WTC11 (cell line): ENCODE measurements around the gene SDHAF3. TPM values are rescaled to one million over a fixed set of nuclear protein-coding genes. Genes with fewer than 3 reads are reported as not detected.

Source experiments
- ATAC-seq: fragments of 200-7000 bp; cut with Tn5 transposase; 2 replicates; pipeline ENCODE4 v1.10.0; 2021; ENCODE audit warnings: mild to moderate bottlenecking, moderate library complexity
- CTCF ChIA-PET: fragments of 300-600 bp; sonication (Branson Sonifier 250); formaldehyde crosslinking; loops from one replicate; lab custom pipeline; 2021; ENCODE audit warnings: antibody characterized with exemption; lab: Charles Lee
- POLR2A ChIA-PET: fragments of 350-600 bp; sonication (Branson Sonifier 250); formaldehyde crosslinking; loops from one replicate; lab custom pipeline; 2021; ENCODE audit warnings: antibody characterized with exemption; lab: Charles Lee
- DNase-seq: peaks from one replicate; pipeline ENCODE4 v3.0.0; 2021; ENCODE audit warnings: low spot score
- H3K27ac Mint-ChIP-seq: 2 replicates; pipeline ENCODE4 v1.8.0; 2021; ENCODE audit warnings: mixed read lengths
- H3K27me3 Mint-ChIP-seq: 2 replicates; pipeline ENCODE4 v1.8.0; 2021; ENCODE audit warnings: low read depth, mild to moderate bottlenecking, moderate library complexity, mixed read lengths
- H3K36me3 Mint-ChIP-seq: 2 replicates; pipeline ENCODE4 v1.8.0; 2021; ENCODE audit warnings: mixed read lengths
- H3K4me1 Mint-ChIP-seq: 2 replicates; pipeline ENCODE4 v1.8.0; 2022; ENCODE audit warnings: mixed read lengths
- H3K4me3 Mint-ChIP-seq: 2 replicates; pipeline ENCODE4 v1.8.0; 2021; ENCODE audit warnings: mild to moderate bottlenecking, moderate library complexity, mixed read lengths
- H3K9me3 Mint-ChIP-seq: 2 replicates; pipeline ENCODE4 v1.8.0; 2021; ENCODE audit warnings: mixed read lengths
- CREB1 ChIP-seq: sonication (generic); formaldehyde crosslinking; IDR thresholded peaks from 2 replicates; pipeline ENCODE4 v1.8.0; 2023; ENCODE audit warnings: mild to moderate bottlenecking, missing genetic modification reagents
- MYBL2 ChIP-seq: sonication (generic); formaldehyde crosslinking; IDR thresholded peaks from 2 replicates; pipeline ENCODE4 v1.8.1; 2023; ENCODE audit warnings: mild to moderate bottlenecking, moderate library complexity, missing genetic modification reagents
- NR3C1 ChIP-seq: sonication (generic); formaldehyde crosslinking; conservative IDR thresholded peaks from 2 replicates; pipeline ENCODE4 v1.8.1; 2023; ENCODE audit warnings: low read depth, mild to moderate bottlenecking, missing genetic modification reagents
- SMAD4 ChIP-seq: sonication (generic); formaldehyde crosslinking; IDR thresholded peaks from 2 replicates; pipeline ENCODE4 v1.8.0; 2022; ENCODE audit warnings: mild to moderate bottlenecking, missing genetic modification reagents
- ZNF232 ChIP-seq: sonication (generic); formaldehyde crosslinking; IDR thresholded peaks from 2 replicates; pipeline ENCODE4 v1.8.0; 2022; ENCODE audit warnings: mild to moderate bottlenecking, missing genetic modification reagents
- total RNA-seq: library from RNA; stranded (reverse); gene quantifications from 3 replicates; pipeline ENCODE4 v1.2.3, GENCODE V29; 2021
- TF ChIP-seq, protein P1 (sequence below): sonication (generic); formaldehyde crosslinking; IDR thresholded peaks from 2 replicates; pipeline ENCODE4 v1.8.1; 2022; ENCODE audit warnings: missing genetic modification reagents, borderline replicate concordance
- TF ChIP-seq, protein P2 (sequence below): sonication (generic); formaldehyde crosslinking; IDR thresholded peaks from 2 replicates; pipeline ENCODE4 v1.8.0; 2022; ENCODE audit warnings: mild to moderate bottlenecking, missing genetic modification reagents
- TF ChIP-seq, protein P3 (sequence below): fragments of 200-600 bp; IDR thresholded peaks from 2 replicates; pipeline ENCODE4 v1.8.0; 2022; ENCODE audit warnings: antibody characterized with exemption
- TF ChIP-seq, protein P4 (sequence below): fragments of 250-450 bp; sonication (Bioruptor Pico); IDR thresholded peaks from 2 replicates; pipeline ENCODE4 v1.9.0; 2021; ENCODE audit warnings: moderate library complexity, mild to moderate bottlenecking, inconsistent platforms, borderline replicate concordance
- TF ChIP-seq, protein P5 (sequence below): sonication (generic); formaldehyde crosslinking; IDR thresholded peaks from 2 replicates; pipeline ENCODE4 v1.8.1; 2022; ENCODE audit warnings: low read depth, missing genetic modification reagents, borderline replicate concordance
- TF ChIP-seq, protein P6 (sequence below): sonication (generic); formaldehyde crosslinking; IDR thresholded peaks from 2 replicates; pipeline ENCODE4 v1.8.0; 2023; ENCODE audit warnings: missing genetic modification reagents, mild to moderate bottlenecking, borderline replicate concordance
- TF ChIP-seq, protein P7 (sequence below): fragments of 250-450 bp; sonication (Bioruptor Pico); IDR thresholded peaks from 2 replicates; pipeline ENCODE4 v2.1.2; 2022; ENCODE audit warnings: mild to moderate bottlenecking, moderate library complexity
- TF ChIP-seq, protein P8 (sequence below): sonication (generic); formaldehyde crosslinking; IDR thresholded peaks from 2 replicates; pipeline ENCODE4 v1.8.1; 2023; ENCODE audit warnings: mild to moderate bottlenecking, missing genetic modification reagents

Gene SDHAF3
- total RNA-seq, 1 experiment from 2014 or later: 32.0 TPM

DNA sequence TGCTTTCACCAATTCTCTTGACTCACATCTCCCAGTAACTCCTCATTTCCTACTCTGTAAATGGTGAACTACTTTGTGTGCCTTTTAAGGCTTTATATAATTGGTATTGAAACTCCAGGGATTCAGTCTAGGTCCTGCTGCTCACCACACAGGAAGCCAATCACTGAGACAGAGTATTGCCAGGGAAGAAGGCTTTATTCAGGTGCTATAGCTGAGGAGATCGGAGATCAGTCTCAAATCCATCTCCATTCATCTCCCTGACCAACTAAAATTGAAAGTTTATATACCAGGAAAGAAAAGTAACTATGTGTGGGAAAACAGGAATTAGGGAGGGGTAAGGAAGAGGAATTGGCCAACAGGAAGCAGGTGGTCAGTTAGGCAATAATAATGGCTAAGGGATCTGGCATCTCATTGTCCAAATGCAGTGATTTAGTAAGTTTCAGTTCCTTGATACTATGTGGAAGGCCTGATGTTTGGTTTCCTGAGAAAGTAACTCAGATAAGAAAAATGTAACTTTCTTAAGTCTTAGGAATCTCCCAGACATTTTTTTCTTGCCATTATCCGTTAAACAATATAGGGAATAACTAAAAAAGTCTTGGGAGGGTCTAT lies 10.2 kb upstream of the SDHAF3 start:
- H3K27me3 Mint-ChIP-seq: no peaks in the 10 kb centered on the region; the same call in 1 of the 2 replicates
- H3K9me3 Mint-ChIP-seq: peaks cover 30% of the 10 kb centered on the region
- no peak overlapping the region for H3K27ac Mint-ChIP-seq
- no peak overlapping the region for H3K4me3 Mint-ChIP-seq
- TF ChIP-seq, protein P1, sequence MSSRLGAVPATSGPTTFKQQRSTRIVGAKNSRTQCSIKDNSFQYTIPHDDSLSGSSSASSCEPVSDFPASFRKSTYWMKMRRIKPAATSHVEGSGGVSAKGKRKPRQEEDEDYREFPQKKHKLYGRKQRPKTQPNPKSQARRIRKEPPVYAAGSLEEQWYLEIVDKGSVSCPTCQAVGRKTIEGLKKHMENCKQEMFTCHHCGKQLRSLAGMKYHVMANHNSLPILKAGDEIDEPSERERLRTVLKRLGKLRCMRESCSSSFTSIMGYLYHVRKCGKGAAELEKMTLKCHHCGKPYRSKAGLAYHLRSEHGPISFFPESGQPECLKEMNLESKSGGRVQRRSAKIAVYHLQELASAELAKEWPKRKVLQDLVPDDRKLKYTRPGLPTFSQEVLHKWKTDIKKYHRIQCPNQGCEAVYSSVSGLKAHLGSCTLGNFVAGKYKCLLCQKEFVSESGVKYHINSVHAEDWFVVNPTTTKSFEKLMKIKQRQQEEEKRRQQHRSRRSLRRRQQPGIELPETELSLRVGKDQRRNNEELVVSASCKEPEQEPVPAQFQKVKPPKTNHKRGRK (CRISPR knock-in tag): no peak
- TF ChIP-seq, protein P2, sequence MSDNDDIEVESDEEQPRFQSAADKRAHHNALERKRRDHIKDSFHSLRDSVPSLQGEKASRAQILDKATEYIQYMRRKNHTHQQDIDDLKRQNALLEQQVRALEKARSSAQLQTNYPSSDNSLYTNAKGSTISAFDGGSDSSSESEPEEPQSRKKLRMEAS (CRISPR knock-in tag): no peak
- TF ChIP-seq, protein P3, sequence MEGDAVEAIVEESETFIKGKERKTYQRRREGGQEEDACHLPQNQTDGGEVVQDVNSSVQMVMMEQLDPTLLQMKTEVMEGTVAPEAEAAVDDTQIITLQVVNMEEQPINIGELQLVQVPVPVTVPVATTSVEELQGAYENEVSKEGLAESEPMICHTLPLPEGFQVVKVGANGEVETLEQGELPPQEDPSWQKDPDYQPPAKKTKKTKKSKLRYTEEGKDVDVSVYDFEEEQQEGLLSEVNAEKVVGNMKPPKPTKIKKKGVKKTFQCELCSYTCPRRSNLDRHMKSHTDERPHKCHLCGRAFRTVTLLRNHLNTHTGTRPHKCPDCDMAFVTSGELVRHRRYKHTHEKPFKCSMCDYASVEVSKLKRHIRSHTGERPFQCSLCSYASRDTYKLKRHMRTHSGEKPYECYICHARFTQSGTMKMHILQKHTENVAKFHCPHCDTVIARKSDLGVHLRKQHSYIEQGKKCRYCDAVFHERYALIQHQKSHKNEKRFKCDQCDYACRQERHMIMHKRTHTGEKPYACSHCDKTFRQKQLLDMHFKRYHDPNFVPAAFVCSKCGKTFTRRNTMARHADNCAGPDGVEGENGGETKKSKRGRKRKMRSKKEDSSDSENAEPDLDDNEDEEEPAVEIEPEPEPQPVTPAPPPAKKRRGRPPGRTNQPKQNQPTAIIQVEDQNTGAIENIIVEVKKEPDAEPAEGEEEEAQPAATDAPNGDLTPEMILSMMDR: no peak
- TF ChIP-seq, protein P4, sequence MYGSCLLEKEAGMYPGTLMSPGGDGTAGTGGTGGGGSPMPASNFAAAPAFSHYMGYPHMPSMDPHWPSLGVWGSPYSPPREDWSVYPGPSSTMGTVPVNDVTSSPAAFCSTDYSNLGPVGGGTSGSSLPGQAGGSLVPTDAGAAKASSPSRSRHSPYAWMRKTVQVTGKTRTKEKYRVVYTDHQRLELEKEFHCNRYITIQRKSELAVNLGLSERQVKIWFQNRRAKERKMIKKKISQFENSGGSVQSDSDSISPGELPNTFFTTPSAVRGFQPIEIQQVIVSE (CRISPR knock-in tag): no peak
- TF ChIP-seq SMAD4 (CRISPR knock-in tag) (no peak), NR3C1 (CRISPR knock-in tag) (no peak), CREB1 (CRISPR knock-in tag) (no peak), MYBL2 (no peak), ZNF232 (no peak)
- TF ChIP-seq, protein P5, sequence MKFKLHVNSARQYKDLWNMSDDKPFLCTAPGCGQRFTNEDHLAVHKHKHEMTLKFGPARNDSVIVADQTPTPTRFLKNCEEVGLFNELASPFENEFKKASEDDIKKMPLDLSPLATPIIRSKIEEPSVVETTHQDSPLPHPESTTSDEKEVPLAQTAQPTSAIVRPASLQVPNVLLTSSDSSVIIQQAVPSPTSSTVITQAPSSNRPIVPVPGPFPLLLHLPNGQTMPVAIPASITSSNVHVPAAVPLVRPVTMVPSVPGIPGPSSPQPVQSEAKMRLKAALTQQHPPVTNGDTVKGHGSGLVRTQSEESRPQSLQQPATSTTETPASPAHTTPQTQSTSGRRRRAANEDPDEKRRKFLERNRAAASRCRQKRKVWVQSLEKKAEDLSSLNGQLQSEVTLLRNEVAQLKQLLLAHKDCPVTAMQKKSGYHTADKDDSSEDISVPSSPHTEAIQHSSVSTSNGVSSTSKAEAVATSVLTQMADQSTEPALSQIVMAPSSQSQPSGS (CRISPR knock-in tag): no peak
- TF ChIP-seq, protein P6, sequence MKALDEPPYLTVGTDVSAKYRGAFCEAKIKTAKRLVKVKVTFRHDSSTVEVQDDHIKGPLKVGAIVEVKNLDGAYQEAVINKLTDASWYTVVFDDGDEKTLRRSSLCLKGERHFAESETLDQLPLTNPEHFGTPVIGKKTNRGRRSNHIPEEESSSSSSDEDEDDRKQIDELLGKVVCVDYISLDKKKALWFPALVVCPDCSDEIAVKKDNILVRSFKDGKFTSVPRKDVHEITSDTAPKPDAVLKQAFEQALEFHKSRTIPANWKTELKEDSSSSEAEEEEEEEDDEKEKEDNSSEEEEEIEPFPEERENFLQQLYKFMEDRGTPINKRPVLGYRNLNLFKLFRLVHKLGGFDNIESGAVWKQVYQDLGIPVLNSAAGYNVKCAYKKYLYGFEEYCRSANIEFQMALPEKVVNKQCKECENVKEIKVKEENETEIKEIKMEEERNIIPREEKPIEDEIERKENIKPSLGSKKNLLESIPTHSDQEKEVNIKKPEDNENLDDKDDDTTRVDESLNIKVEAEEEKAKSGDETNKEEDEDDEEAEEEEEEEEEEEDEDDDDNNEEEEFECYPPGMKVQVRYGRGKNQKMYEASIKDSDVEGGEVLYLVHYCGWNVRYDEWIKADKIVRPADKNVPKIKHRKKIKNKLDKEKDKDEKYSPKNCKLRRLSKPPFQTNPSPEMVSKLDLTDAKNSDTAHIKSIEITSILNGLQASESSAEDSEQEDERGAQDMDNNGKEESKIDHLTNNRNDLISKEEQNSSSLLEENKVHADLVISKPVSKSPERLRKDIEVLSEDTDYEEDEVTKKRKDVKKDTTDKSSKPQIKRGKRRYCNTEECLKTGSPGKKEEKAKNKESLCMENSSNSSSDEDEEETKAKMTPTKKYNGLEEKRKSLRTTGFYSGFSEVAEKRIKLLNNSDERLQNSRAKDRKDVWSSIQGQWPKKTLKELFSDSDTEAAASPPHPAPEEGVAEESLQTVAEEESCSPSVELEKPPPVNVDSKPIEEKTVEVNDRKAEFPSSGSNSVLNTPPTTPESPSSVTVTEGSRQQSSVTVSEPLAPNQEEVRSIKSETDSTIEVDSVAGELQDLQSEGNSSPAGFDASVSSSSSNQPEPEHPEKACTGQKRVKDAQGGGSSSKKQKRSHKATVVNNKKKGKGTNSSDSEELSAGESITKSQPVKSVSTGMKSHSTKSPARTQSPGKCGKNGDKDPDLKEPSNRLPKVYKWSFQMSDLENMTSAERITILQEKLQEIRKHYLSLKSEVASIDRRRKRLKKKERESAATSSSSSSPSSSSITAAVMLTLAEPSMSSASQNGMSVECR (CRISPR knock-in tag): no peak
- TF ChIP-seq, protein P7, sequence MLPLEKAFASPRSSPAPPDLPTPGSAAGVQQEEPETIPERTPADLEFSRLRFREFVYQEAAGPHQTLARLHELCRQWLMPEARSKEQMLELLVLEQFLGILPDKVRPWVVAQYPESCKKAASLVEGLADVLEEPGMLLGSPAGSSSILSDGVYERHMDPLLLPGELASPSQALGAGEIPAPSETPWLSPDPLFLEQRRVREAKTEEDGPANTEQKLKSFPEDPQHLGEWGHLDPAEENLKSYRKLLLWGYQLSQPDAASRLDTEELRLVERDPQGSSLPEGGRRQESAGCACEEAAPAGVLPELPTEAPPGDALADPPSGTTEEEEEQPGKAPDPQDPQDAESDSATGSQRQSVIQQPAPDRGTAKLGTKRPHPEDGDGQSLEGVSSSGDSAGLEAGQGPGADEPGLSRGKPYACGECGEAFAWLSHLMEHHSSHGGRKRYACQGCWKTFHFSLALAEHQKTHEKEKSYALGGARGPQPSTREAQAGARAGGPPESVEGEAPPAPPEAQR (CRISPR knock-in tag): no peak
- TF ChIP-seq, protein P8, sequence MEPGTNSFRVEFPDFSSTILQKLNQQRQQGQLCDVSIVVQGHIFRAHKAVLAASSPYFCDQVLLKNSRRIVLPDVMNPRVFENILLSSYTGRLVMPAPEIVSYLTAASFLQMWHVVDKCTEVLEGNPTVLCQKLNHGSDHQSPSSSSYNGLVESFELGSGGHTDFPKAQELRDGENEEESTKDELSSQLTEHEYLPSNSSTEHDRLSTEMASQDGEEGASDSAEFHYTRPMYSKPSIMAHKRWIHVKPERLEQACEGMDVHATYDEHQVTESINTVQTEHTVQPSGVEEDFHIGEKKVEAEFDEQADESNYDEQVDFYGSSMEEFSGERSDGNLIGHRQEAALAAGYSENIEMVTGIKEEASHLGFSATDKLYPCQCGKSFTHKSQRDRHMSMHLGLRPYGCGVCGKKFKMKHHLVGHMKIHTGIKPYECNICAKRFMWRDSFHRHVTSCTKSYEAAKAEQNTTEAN: no peak
- ATAC-seq (no peak), DNase-seq (no peak)
- no peaks in the 10 kb centered on the region for H3K4me1 Mint-ChIP-seq
- ChIA-PET POLR2A (no interaction called here), CTCF (no interaction called here)
- peaks cover 5% of the 10 kb centered on the region; the same call in 1 of the 2 replicates for H3K36me3 Mint-ChIP-seq
